Measurements from ENCODE around the gene RIOX2.

The RIOX2 gene

GRCh38 chr3:97901313-97902248 lies 70.7 kb downstream of the RIOX2 start:
- no peak overlapping the region for H3K4me3 ChIP-seq (ENCODE audit: low read depth, low read length)
- DNase-seq: no peak
- no peaks in the 10 kb centered on the region for H3K27me3 ChIP-seq (ENCODE audit: insufficient read depth, low read depth, severe bottlenecking)
- H3K27ac ChIP-seq: no peak overlapping the region
- H3K36me3 ChIP-seq: peaks cover 17% of the 10 kb centered on the region
- H3K9me3 ChIP-seq (ENCODE audit: severe bottlenecking): no peaks in the 10 kb centered on the region
- TF ChIP-seq CTCF (IDR thresholded peaks at IDR 0.05; ENCODE audit: low read depth, low read length): no peak

GRCh38 chr3:97899331-97899730 lies 72.9 kb downstream of the RIOX2 start:
- DNase-seq: no peak
- no peak overlapping the region for H3K4me3 ChIP-seq (ENCODE audit: low read depth, low read length)
- no peak for TF ChIP-seq CTCF (IDR thresholded peaks at IDR 0.05; ENCODE audit: low read depth, low read length)

GRCh38 chr3:97896547-97896946 lies 75.7 kb downstream of the RIOX2 start:
- Histone ChIP-seq H3K4me3 (ENCODE audit: low read depth, low read length) (no peak overlapping the region), H3K27ac (no peak overlapping the region), H3K36me3 (peaks cover 26% of the 10 kb centered on the region), H3K9me3 (ENCODE audit: severe bottlenecking) (no peaks in the 10 kb centered on the region), H3K27me3 (ENCODE audit: insufficient read depth, low read depth, severe bottlenecking) (no peaks in the 10 kb centered on the region)
- DNase-seq: no peak
- TF ChIP-seq CTCF (IDR thresholded peaks at IDR 0.05; ENCODE audit: low read depth, low read length): no peak

More at GRCh38 chr3:97899331-97899730, 72.9 kb downstream of the RIOX2 start:
- no peaks in the 10 kb centered on the region for H3K27me3 ChIP-seq (ENCODE audit: insufficient read depth, low read depth, severe bottlenecking)
- H3K27ac ChIP-seq: no peak overlapping the region
- H3K9me3 ChIP-seq (ENCODE audit: severe bottlenecking): no peaks in the 10 kb centered on the region
- H3K36me3 ChIP-seq: peaks cover 26% of the 10 kb centered on the region

- H3K9me3 ChIP-seq (ENCODE audit: severe bottlenecking): no peaks in the 10 kb centered on the region
- H3K27me3 ChIP-seq (ENCODE audit: insufficient read depth, low read depth, severe bottlenecking): no peaks in the 10 kb centered on the region
- H3K36me3 ChIP-seq: peaks cover 24% of the 10 kb centered on the region
- no peak overlapping the region for H3K27ac ChIP-seq
- no peak overlapping the region for H3K4me3 ChIP-seq (ENCODE audit: low read depth, low read length)
- no peak for DNase-seq
- no peak for TF ChIP-seq CTCF (IDR thresholded peaks at IDR 0.05; ENCODE audit: low read depth, low read length)
Observed at GRCh38 chr3:97896129-97896528, 76.1 kb downstream of the RIOX2 start.

- no peaks in the 10 kb centered on the region for H3K27me3 ChIP-seq (ENCODE audit: insufficient read depth, low read depth, severe bottlenecking)
- TF ChIP-seq CTCF (IDR thresholded peaks at IDR 0.05; ENCODE audit: low read depth, low read length): no peak
- DNase-seq: no peak
- no peak overlapping the region for H3K27ac ChIP-seq
- peaks cover 18% of the 10 kb centered on the region for H3K36me3 ChIP-seq
- no peak overlapping the region for H3K4me3 ChIP-seq (ENCODE audit: low read depth, low read length)
- no peaks in the 10 kb centered on the region for H3K9me3 ChIP-seq (ENCODE audit: severe bottlenecking)
Observed at GRCh38 chr3:97895216-97895615, 77.0 kb downstream of the RIOX2 start.

Data from WERI-Rb-1 (cell line).